SK-MEL-5 (cell line): ENCODE measurements around the gene KIF13A. TPM values are rescaled to one million over a fixed set of nuclear protein-coding genes. Genes with fewer than 3 reads are reported as not detected.
"Not testable (repeated sequence)": the region's sequence is repeated elsewhere in the genome, so short reads cannot be mapped to it uniquely, and the experiment has no call there.

Experiments used
- DNase-seq: peaks from one replicate; pipeline ENCODE4 v3.0.0-alpha.2; 2016; ENCODE audit warnings: low read depth, low spot score
- in situ Hi-C: cut with HindIII; loops from 2 replicates; pipeline ENCODE4 v1.10.0; 2016; ENCODE audit warnings: low sequenced_read_pairs, high pct_unique_total_duplicates, low pct_unique_long_range_greater_than_20kb
- polyA plus RNA-seq, 2 experiments: library from polyadenylated mRNA; depleted of rRNA; stranded (reverse); fragments of >200 nt; gene quantifications; 2 replicates each; pipeline ENCODE4 v1.2.3, GENCODE V29; 2015
- total RNA-seq: library from RNA; depleted of rRNA; stranded (reverse); fragments of >200 nt; shearing (Covaris generic); gene quantifications from 2 replicates; pipeline ENCODE4 v1.2.3, GENCODE V29; 2014; rRNA removed

The KIF13A gene
- total RNA-seq: 44.6 and 46.2 TPM in 2 replicates
- polyA plus RNA-seq (2015; cell fraction: cytosol; rRNA removed): 35.6 and 52.5 TPM in 2 replicates
- 25.4 and 28.2 TPM in 2 replicates for polyA plus RNA-seq (2015; cell fraction: nucleus; rRNA removed)

DNA sequence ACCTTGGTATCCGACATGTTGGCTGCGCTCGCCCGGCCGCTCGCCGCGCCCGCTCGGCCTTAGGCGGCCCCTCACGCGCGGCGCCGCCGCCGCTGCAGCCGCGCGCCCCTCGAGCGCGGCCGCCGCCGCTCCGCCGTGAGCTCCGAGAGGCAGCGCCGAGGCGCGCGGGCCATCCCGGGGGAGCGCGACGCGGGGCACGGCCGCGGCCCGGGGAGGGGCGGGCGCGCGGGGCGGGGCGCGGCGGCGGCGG, at the start of gene KIF13A:
Gene KIF13A, minus strand, starts transcription at position 189 of the 250 bp plus-strand sequence. Its CDS starts 172 bp downstream, at position 17.
- in situ Hi-C loops: no loop called here
- no peak for DNase-seq

DNA sequence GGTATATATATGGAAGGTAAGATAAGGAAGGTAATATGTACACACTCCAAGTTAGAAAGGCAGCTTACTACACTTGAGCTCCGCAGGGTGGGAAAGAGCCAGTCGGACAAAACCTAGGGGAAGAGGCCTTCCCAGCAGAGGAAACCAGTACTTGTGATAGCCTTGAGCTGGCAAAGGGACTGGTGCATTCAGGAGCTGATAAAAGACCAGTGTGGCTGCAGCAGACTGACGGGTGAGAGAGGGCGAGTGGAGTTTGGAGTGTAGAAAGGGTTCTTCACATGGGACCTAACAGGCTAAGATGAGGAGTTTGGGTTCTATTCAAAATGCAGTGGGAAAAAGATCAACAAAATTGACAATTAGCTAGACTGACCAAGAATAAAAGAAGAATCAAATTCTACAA, 49.3 kb upstream of the KIF13A start:
- in situ Hi-C loops: no loop called here
- no peak for DNase-seq

DNA sequence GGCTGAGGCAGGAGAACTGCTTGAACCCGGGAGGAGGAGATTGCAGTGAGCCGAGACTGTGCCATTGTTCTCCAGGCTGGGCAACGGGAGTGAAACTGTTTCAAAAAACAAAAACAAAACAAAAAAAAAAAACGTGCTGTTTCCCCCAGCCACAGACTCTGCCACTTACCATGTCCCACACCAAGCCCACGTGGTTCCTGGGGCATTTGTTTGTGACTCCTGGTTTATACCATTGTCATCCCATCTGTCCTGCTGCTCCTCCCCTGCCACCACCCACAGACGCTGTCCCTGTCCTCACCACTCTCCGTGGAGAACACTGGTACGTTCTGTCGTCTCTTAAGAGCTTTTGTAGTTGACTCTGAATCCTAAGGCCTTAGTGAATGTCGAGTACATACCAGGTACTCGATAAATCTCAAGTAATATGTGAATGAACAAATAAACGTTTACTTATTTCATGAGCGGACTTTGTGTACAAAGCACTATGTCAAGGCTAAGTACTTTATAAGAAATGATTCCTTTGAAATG, 48.0 kb upstream of the KIF13A start:
- in situ Hi-C loops: no loop called here
- no peak for DNase-seq

DNA sequence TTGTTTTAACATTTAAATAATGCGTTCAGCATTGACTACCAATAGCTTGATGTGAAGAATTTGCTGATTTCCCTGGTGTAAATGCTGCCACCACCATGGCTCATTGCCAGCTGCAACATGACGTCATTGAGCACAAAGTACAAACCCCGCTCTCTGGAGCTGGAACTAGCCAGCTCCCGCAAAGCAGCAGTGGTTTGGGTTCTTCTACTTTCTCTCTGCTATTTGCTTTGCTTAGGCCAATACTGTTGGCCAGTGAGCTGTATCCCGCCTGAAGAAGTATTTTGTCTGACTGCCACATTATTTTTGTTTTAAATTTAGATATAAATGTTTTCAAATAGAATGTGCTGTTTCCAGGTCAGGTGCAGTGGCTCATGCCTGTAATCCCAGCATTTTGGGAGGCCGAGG, 47.4 kb upstream of the KIF13A start:
- DNase-seq: peak; percentile 30
- in situ Hi-C loops: no loop called here

DNA sequence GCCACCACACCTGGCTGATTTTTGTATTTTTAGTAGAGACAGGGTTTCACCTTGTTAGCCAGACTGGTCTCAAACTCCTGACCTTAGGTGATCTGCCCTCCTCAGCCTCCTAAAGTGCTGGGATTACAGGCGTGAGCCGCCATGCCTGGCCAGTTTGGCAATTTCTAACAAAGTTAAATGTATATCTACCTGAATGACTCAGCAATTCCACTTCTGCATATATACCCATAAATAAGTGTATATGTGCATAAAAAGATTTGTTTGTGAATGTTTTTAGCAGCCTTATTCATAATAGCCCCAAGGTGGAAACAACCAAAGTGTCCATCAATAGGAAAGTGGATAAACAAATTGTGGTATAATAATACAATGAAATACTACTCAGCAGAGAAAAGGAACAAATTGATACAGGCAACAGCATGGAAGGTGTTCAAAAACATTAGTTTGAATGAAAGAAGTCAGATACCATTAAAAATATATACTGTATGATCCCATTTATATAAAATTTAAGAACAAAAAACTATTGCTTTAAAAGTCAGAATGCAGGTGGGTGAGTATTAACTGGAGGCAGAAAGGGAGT, 44.3 kb upstream of the KIF13A start:
- in situ Hi-C loops: no loop called here
- DNase-seq: no peak

DNA sequence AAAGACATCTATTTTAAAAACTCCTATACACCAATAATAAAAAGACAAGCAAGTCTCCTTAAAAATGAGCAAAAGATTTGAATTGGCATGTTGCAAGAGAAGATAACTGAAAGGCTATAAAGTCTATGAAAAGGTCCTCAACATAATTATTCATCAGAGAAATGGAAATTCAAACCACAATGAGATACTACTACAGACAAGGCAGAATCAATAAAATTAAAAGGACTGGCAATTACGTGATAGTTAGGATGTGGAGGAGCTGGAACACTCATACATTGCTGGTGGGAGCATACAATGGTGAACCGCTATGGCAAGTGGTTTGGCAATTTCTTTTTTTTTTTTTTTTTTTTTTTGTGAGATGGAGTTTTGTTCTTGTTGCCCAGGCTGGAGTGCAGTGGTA, 43.8 kb upstream of the KIF13A start:
- no peak for DNase-seq
- in situ Hi-C loops: no loop called here

DNA sequence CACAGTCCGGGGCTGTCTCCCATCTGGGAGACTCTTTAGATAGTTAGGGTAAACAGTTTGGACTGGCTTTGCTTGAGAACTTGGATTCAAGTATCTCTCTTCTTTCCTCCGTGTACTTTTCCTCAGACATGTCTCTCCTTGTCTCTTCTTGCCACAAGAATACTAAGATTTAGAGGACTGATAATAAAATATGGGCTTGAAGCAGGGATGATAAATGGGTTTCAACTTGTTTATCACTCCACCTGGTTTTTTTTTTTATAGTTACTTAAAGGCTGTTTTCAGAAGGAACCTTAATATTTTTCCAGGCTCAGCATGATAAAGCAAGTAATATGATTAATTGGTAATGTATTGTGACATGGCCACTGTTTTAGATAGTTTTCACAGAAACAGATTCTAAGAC, 40.9 kb upstream of the KIF13A start:
- in situ Hi-C loops: no loop called here
- no peak for DNase-seq

DNA sequence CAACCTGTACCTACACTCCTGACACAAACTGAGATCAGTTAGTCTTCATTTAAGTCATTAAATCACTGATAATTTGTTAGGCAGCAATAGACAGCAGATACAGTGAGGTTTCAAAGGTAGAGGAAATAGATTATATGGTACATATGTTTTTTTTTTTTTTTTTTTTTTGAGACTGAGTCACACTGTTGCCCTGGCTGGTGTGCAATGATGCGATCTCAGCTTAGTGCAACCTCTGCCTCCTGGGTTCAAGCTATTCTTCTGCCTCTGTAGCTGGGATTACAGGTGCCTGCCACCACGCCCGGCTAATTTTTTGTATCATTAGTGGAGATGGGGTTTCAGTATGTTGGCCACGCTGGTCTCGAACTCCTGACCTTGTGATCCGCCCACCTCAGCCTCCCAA, 38.2 kb upstream of the KIF13A start:
- DNase-seq: no peak
- in situ Hi-C loops: no loop called here

DNA sequence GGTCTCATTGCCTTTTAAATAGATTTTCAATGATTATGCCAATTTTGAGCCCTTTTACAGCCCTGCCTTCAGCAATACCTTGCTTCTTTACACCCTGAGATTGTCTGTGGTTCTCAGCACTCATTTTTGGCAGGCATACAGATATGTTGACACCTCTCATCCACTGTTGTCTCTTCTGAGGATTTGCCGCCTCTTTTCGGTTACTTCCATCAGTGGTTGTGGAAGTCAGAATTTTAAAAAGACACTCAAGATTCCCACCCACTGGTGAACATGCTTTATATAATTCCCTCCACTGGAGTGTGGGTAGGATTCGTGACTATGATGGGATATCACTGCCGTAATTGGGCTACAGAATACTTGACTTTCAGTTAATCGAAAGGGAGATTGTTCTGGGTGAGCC, 37.4 kb upstream of the KIF13A start:
- DNase-seq: no peak
- in situ Hi-C loops: no loop called here

DNA sequence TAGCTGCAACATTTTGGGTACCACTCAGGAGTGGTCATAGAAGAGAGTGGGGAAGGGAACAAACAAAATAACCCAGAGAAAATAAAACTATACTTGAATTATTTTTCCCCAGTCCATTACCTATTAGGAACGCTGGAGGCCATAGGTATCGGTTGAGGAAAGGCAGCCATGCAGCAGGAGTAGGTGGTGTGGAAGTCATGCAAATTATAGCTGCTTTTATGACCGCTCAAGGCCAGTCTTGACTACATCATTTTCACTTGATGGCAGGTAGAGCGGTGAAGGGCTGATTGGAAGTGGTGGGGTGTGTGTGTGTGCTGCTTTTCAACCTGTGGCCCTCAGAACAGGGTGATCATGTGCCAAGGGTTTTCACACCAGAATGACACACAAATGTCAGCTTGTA, 36.5 kb upstream of the KIF13A start:
- no peak for DNase-seq
- in situ Hi-C loops: no loop called here

DNA sequence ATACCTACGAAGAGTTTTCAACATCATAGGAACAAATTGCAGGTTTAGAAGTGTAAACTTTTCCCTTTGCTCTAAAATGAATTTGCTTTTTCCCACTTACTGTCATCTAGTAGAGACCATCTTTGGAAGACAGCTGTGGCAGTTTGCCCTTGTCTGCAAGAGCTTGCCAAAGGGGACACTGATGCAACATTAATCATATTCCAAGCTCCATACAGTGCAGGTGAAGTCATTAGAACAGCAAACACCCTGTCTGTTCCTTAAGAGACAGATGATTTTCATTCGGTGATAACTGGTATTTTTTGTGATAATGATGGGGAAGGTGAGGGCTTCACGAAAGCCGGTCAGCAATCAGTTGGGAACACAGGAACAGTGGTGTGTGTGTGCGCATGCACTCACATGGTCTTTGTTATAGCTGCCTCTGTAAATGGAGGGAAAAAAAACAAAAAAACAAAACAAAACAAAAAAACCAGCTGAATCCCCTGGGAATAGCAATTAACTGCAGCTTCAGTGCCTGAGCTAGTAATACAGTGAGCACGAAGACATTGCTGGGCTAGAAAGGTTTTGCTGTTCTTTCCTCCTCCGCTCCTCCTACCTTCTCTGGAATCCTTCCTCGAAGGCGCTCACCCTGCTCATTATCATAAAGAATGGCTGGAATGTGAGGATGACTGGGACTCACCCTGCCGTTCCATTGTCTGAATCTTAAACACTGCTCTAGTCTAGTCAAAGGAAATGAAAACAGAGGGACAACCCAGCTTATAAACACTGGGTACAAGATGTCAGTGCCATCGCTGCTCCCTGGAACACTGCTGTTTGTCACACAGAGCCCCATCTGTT, 35.2 kb upstream of the KIF13A start:
- in situ Hi-C loops: no loop called here
- peak; percentile 51 for DNase-seq

DNA sequence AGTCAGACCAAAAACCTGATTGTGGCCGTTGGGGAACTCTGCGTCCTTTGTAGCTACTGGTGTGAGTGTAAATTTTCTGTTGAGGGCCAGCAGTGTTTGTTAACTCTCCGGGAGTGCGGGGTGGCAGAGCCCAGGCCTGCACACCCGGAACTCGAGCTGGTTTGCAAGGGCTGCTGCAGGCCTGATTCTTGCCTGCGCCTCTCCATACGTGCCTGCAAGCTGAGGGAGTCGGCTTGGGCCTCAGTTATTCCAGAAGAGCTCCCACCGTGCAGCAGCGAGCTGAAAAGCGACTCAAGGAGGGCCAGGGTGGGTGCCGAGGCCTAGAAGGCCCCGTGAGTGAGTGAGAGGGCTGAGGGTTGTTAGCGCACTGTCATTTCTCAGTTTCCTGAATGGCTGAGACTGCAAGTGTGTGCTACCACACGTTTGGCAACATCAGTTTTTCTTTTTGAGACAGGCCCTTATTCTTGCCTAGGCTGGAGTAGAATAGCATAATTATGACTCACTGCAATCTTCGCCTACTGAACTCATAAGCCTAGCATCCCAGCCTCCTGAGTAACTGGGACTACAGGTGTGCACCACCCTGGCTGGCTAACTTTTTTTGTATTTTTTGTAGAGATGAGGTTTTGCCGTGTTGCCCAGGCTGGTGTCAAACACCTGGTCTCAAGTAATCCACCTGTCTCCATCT, 33.9 kb upstream of the KIF13A start:
- no peak for DNase-seq
- in situ Hi-C loops: no loop called here

DNA sequence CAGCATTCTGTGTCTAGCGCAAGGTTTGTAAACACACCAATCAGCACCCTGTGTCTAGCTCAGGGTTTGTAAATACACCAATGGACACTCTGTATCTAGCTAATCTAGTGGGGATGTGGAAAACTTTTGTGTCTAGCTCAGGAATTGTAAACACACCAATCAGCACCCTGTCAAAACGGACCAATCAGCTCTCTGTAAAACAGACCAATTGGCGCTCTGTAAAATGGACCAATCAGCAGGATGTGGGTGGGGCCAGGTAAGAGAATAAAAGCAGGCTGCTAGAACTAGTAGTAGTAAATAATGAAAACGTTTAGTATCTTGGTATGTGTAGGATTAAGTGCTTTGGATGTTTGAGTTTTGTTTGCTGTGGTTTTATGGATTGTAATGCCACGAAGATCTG, 33.1 kb upstream of the KIF13A start:
- in situ Hi-C loops, DNase-seq: not testable (repeated sequence)

DNA sequence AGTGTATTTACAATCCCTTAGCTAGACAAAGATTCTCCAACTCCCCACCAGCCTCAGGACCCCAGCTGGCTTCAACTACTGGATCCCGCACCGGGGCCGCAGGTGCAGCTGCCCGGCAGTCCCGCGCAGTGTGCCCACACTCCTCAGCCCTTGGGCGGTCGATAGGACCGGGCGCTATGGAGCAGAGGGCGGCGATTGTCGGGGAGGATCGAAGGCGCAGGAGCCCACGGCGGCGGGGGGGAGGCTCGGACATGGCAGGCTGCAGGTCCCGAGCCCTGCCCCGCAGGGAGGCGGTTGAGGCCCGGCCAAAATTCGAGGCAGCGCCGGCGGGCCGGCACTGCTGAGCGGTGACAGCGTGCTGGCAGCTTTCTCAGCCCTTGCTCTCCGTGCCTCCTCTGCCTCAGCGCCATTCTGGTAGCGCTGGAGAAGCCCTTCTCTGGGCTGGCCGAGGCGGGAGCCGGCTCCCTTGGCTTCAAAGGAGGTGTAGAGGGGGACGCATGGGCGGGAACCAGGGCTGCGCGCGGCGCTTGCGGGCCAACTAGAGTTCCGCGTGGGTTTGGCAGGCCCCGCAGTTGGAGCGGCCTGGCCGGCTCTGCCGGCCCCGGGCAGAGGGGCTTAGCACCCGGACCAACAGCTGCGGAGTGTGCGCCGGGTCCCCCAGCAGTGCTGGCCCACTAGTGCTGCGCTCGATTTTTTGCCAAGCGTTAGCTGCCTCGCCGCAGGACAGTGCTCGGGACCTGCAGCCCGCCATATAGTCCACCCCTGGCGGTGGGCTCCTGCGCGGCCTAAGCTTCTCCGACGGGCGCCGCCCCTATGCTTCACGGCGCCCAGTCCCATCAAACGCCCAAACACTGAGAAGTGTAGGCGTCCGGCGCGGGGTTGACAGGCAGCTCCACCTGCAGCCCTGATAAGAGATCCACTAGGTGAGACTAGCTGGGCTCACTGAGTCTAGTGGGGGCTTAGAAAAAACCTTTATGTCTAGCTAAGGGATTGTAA, 32.4 kb upstream of the KIF13A start:
- no peak for DNase-seq
- in situ Hi-C loops: no loop called here

DNA sequence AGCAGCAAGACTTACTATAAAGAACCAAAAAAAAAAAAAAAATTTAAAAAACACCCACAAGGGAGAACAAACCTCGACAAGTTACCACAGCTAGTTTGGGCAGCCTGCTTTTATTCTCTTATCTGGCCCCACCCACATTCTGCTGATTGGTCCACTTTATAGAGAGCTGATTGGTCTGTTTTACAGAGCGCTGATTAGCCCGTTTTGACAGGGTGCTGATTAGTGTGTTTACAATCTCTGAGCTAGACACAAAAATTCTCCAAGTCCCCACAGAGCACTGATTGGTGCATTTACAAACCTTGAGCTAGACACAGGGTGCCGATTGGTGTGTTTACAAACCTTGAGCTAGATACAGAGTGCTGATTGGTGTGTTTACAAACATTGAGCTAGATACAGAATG, 31.7 kb upstream of the KIF13A start:
- DNase-seq, in situ Hi-C loops: not testable (repeated sequence)

DNA sequence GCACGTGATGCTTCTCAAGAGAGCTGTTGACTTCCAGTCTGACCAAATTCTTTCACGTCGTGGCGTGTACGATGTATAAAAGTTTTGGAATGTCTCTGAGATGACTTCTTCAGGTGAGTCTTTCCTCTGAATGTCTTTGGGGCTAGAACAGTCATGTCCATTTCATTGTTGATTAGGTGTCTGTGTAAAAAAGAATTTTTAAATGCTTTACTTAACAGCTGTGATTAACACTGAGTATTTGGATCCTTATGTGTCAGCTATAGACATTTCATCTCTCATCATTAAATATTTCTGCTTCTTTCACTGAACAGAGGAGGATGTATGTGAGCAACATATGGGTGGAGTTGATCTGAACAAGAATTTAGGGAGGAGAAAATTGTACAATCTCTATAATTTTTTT, 29.3 kb upstream of the KIF13A start:
- in situ Hi-C loops: no loop called here
- DNase-seq: no peak

DNA sequence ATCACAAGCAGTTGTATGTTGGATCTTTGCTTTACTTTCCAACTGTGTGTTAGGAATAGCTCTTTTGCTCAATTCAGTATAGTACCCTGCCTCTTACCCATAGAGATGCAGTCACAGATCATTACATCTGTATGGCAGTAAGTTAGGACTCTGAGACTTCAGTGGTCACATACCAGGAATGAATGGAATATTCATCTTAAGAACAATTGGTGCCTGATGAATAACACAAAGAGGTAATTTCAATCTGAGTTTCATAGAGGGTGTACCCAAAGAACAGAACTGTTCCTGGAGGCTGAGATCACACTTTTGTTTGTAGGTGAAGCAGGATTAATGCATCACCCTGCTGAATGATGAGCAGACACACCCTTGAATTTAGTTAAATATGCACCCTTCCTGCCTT, 28.7 kb upstream of the KIF13A start:
- DNase-seq: peak; percentile 46
- in situ Hi-C loops: no loop called here
